ENCODE results near the gene CPXM1.

The CPXM1 gene

DNA sequence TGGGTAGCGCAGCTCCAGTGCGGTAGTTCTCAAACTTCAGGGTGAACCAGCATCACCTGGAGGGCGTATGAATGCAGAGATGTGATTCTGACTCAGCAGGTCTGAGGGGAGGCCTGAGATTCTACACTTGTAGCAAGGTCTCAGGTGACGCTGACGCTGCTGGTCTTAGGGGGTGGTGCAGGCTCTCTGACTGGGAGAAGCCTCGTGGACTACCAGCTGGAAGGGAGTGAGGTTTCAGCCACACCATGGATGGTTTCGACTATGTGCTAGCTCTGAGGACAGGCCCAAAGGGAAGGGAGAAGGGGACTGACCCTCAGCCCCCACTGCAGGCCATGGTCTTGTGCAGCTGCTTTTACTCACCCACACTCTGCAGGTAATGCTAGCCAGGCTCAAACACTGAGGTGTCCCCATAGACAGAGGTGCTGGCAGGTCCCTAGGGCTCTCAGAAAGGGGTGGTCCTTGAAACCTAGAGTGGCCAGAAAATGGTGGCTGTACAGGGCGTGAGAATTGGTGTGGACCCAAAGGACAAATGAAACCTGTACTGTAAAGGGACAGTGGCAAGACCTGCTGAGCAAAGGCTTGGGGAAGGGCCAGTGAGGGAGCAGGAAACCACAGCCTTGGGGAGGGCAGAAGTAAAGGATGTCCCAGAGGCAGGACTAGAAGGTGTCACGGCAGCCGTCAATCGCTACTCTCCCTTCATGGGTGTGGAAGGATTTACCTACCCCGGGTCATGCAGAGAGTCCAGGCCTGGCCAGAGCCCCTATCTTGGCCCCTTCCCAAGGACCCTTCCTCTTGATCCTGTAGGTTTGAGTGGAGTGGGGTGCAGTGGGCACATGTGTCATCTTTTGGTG is 55.1 kb downstream of the CPXM1 start:
- no peak overlapping the region for H3K4me3 ChIP-seq (replicated peaks in 1 of 2; ENCODE audit: low read depth in 2 of 2, low read length in 2 of 2)
- DNase-seq (ENCODE audit: low read depth in 2 of 2), result no peak
- TF ChIP-seq, protein P1, sequence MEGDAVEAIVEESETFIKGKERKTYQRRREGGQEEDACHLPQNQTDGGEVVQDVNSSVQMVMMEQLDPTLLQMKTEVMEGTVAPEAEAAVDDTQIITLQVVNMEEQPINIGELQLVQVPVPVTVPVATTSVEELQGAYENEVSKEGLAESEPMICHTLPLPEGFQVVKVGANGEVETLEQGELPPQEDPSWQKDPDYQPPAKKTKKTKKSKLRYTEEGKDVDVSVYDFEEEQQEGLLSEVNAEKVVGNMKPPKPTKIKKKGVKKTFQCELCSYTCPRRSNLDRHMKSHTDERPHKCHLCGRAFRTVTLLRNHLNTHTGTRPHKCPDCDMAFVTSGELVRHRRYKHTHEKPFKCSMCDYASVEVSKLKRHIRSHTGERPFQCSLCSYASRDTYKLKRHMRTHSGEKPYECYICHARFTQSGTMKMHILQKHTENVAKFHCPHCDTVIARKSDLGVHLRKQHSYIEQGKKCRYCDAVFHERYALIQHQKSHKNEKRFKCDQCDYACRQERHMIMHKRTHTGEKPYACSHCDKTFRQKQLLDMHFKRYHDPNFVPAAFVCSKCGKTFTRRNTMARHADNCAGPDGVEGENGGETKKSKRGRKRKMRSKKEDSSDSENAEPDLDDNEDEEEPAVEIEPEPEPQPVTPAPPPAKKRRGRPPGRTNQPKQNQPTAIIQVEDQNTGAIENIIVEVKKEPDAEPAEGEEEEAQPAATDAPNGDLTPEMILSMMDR (IDR thresholded peaks at IDR 0.05; ENCODE audit: low read depth, low read length), result no peak

Measured in cardiac fibroblast (primary cell).